Progenitor cell of endocrine pancreas (in vitro differentiated cells): ENCODE data around the gene IGF1R. TPM values are rescaled to one million over a fixed set of nuclear protein-coding genes. Genes with fewer than 3 reads are reported as not detected.

Experiments used
- DNase-seq: peaks from one replicate; pipeline ENCODE4 v3.0.0; 2021; ENCODE audit warnings: low spot score; ENCODE audit not compliant: unreplicated experiment
- H3K27ac Mint-ChIP-seq: 2 replicates; pipeline ENCODE4 v1.8.0; 2021; ENCODE audit warnings: mild to moderate bottlenecking, moderate library complexity, mixed read lengths
- H3K27me3 Mint-ChIP-seq: 2 replicates; pipeline ENCODE4 v1.8.0; 2021; ENCODE audit warnings: mixed read lengths
- H3K36me3 Mint-ChIP-seq: 2 replicates; pipeline ENCODE4 v1.8.0; 2022; ENCODE audit warnings: mixed read lengths; ENCODE audit not compliant: insufficient read depth
- H3K4me1 Mint-ChIP-seq: 2 replicates; pipeline ENCODE4 v1.8.0; 2021; ENCODE audit warnings: low read depth, mixed read lengths
- H3K4me3 Mint-ChIP-seq: 2 replicates; pipeline ENCODE4 v1.8.0; 2021; ENCODE audit warnings: low read depth, mild to moderate bottlenecking, moderate library complexity, mixed read lengths
- H3K9me3 Mint-ChIP-seq: 2 replicates; pipeline ENCODE4 v1.8.0; 2021; ENCODE audit warnings: low read depth, mixed read lengths
- total RNA-seq: library from RNA; stranded (reverse); gene quantifications from 2 replicates; pipeline ENCODE4 v1.2.1, GENCODE V29; 2021
- TF ChIP-seq, protein P1 (sequence below): fragments of 200-600 bp; sonication (generic); IDR thresholded peaks from one replicate; pipeline ENCODE4 v1.5.0; 2021; ENCODE audit warnings: antibody characterized with exemption, mild to moderate bottlenecking; ENCODE audit not compliant: unreplicated experiment

The IGF1R gene
- total RNA-seq, 1 donor from 2014 or later: 106 TPM

DNA sequence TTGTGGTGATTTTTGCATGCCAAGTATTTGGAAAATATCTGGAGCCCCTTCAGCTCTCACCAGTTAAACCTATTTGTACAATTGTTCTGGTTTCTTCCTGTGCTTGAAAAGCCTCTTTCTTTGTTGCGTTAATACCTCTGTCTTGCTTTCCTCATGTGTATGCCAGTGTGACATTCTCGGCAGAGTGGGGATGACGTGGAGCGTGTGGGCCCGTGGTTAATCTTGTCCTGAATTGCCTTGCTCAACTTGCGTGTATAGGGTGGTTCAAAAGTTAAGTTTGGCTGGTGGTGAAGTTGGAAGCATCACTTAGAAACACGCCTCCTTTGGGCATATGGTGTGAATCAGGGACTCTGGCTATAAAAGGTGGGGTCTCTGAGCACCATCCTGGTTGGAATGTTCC, 67.1 kb downstream of the IGF1R start:
- no peak overlapping the region for H3K27ac Mint-ChIP-seq

DNA sequence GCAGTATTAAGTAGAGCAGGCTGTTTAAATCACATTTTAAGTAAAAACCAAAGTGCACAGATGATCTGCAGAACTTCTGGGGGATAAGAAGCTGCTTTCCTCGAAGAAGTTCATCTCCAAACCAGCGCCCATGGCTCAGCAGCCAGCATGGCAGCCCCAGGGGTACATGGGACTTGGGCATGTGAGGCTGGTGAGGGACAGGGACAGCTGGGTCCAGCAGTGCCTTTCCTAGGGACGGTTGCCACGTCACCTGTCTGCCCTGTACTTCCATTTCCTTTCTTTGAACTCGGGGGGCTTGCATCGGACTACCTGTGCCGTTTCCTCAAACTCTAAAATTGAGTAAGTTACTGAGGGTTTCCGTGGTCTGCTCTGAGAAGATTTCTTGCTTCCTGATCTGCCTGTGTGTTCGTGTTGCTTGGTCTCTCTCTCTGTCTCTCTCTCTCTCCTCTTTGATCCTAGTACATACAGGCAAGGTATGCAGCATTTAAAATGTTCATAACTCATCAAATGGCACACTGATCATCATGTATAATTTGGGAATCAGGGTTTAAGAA, 67.6 kb downstream of the IGF1R start:
- DNase-seq: no peak
- Mint-ChIP-seq H3K9me3 (peaks cover 8% of the 10 kb centered on the region), H3K27me3 (no peaks in the 10 kb centered on the region), H3K4me3 (no peak overlapping the region), H3K27ac (no peak overlapping the region), H3K36me3 (peaks cover 12% of the 10 kb centered on the region), H3K4me1 (peaks cover 32% of the 10 kb centered on the region)
- TF ChIP-seq, protein P1, sequence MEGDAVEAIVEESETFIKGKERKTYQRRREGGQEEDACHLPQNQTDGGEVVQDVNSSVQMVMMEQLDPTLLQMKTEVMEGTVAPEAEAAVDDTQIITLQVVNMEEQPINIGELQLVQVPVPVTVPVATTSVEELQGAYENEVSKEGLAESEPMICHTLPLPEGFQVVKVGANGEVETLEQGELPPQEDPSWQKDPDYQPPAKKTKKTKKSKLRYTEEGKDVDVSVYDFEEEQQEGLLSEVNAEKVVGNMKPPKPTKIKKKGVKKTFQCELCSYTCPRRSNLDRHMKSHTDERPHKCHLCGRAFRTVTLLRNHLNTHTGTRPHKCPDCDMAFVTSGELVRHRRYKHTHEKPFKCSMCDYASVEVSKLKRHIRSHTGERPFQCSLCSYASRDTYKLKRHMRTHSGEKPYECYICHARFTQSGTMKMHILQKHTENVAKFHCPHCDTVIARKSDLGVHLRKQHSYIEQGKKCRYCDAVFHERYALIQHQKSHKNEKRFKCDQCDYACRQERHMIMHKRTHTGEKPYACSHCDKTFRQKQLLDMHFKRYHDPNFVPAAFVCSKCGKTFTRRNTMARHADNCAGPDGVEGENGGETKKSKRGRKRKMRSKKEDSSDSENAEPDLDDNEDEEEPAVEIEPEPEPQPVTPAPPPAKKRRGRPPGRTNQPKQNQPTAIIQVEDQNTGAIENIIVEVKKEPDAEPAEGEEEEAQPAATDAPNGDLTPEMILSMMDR: no peak

More for the DNA sequence above, 67.1 kb downstream of the IGF1R start:
- Mint-ChIP-seq H3K27me3 (no peaks in the 10 kb centered on the region), H3K9me3 (peaks cover 8% of the 10 kb centered on the region), H3K4me3 (no peak overlapping the region), H3K36me3 (peaks cover 13% of the 10 kb centered on the region), H3K4me1 (peaks cover 30% of the 10 kb centered on the region)
- TF ChIP-seq, protein P1: no peak
- DNase-seq: no peak

DNA sequence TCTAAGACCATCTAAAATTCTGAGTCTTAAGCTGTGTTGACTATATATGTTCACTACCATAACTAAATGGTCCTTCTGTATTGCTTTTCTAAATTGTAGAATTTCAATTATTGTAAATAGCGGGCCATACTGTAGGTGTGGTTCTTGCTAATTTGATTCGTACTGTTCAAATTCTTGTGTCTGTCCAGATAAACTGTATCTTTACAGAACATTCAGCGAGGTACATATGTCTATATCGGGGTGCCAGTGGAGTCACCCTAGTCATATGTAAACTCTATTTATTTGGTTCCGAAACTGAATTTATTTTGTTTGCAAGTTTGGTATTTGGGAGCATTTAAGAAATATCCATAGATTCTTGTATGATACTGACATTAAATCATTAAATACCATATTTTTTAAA, 69.0 kb downstream of the IGF1R start:
- DNase-seq: no peak
- H3K36me3 Mint-ChIP-seq: peaks cover under 1% of the 10 kb centered on the region
- H3K9me3 Mint-ChIP-seq: no peaks in the 10 kb centered on the region
- H3K4me1 Mint-ChIP-seq: peaks cover 43% of the 10 kb centered on the region
- TF ChIP-seq, protein P1: no peak
- no peak overlapping the region for H3K4me3 Mint-ChIP-seq
- no peak overlapping the region for H3K27ac Mint-ChIP-seq
- no peaks in the 10 kb centered on the region for H3K27me3 Mint-ChIP-seq

DNA sequence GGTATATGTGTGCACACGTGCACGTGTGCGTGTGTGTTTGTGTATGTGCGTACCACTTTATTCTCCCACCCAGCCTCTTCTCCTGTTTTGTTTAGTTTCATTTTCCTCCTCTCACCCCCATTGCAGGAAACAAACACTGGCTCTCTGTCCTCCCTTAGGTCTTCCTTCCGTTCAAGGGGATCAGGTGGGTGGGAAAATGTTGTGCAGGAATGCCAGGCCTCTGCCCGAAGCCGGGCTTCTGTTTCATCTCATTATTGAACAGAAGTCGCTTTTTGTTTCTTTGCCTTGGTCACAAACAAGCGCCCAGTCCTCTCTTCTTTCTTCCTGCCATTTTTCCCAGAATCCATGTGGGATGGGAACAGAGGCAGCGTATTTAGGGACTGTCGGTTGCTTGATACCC, 69.6 kb downstream of the IGF1R start:
- TF ChIP-seq, protein P1: no peak
- H3K27ac Mint-ChIP-seq: no peak overlapping the region
- no peak overlapping the region for H3K4me3 Mint-ChIP-seq

DNA sequence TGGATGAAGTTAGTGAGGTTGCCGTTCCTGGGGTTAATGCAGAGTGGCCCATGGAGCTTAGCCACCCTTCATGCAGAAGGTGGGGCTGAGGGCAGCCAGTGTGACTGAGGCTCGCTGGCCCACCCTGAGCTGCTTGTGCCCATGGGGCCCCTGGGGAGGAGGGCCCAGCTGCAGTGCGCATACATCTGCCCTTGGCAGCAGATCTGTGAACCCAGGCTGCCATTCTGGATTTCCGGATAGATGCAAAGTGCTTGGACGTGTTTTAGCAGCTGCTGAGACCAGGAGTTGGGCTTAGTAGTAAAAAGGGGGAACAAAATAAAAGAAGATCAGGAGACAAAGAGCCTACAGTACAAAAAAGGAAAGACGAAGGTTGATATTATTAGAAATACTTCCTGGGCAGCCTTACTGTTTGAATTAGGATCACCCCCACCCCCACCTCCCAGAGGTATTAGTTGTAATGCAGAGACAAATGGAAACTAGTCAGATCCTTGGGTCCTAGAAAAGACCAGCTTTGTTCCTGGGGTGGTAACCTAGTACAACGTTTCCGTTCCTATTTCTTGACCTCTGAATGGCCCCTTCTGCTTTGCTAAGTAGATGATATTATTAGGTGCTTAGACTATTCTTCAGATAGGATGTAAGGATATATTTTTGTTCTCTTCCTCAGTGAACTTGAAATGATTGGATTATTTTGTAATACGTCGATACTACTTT, 70.2 kb downstream of the IGF1R start:
- peaks cover 53% of the 10 kb centered on the region for H3K4me1 Mint-ChIP-seq
- H3K27ac Mint-ChIP-seq: peak overlapping the region; percentile 39
- no peaks in the 10 kb centered on the region for H3K27me3 Mint-ChIP-seq
- DNase-seq: no peak
- no peaks in the 10 kb centered on the region for H3K36me3 Mint-ChIP-seq
- TF ChIP-seq, protein P1: no peak
- H3K4me3 Mint-ChIP-seq: no peak overlapping the region
- no peaks in the 10 kb centered on the region for H3K9me3 Mint-ChIP-seq

More for the DNA sequence above, 69.6 kb downstream of the IGF1R start:
- no peaks in the 10 kb centered on the region for H3K9me3 Mint-ChIP-seq
- H3K36me3 Mint-ChIP-seq: no peaks in the 10 kb centered on the region
- no peak for DNase-seq
- peaks cover 48% of the 10 kb centered on the region for H3K4me1 Mint-ChIP-seq
- no peaks in the 10 kb centered on the region for H3K27me3 Mint-ChIP-seq
